Transverse colon (tissue), 4 donors: ENCODE measurements around the gene ALDOC. TPM values are rescaled to one million over a fixed set of nuclear protein-coding genes. Genes with fewer than 3 reads are reported as not detected.

Experiments used
- DNase-seq: peaks from one replicate; pipeline ENCODE4 v3.0.0-alpha.2; 2019
- H3K27ac ChIP-seq, 4 donors: fragments of 200-600 bp; sonication (generic); 2 replicates each; pipeline ENCODE4 v1.5.1; 2016 to 2018; ENCODE audit warnings: inconsistent platforms in 4 of 4
- H3K27me3 ChIP-seq: fragments of 200-600 bp; sonication (generic); 2 replicates; pipeline ENCODE4 v1.5.1; 2017; ENCODE audit warnings: inconsistent platforms
- H3K36me3 ChIP-seq, 4 donors: fragments of 200-600 bp; sonication (generic); 2 replicates each; pipeline ENCODE4 v1.5.1; 2017 to 2019; ENCODE audit warnings: inconsistent platforms in 4 of 4
- H3K4me1 ChIP-seq, 4 donors: fragments of 200-600 bp; sonication (generic); 2 replicates each; pipeline ENCODE4 v1.5.1; 2017 to 2020; ENCODE audit warnings: inconsistent platforms in 4 of 4
- H3K4me3 ChIP-seq, 4 donors: fragments of 200-600 bp; sonication (generic); 1 replicate in 1 of 4; 2 replicates in 3 of 4; pipeline versions ENCODE4 v1.5.1 to v1.6.1; 2017 to 2019; ENCODE audit warnings: inconsistent platforms in 4 of 4
- H3K9me3 ChIP-seq, 2 donors: fragments of 200-600 bp; sonication (generic); 2 replicates each; pipeline ENCODE4 v1.5.1; 2017 to 2019; ENCODE audit warnings: inconsistent platforms in 2 of 2
- CTCF ChIP-seq, 5 experiments: fragments of 200-600 bp in 3 of 5; fragments of 450-650 bp in 2 of 5; sonication (generic) in 3 of 5; IDR thresholded peaks; 1 replicate in 2 of 5; 2 replicates in 3 of 5; pipeline ENCODE4 v1.5.1; 2016 to 2017; ENCODE audit warnings: antibody characterized with exemption in 5 of 5, inconsistent platforms in 3 of 5, mild to moderate bottlenecking in 2 of 5, moderate library complexity in 1 of 5
- EP300 ChIP-seq: sonication (generic); formaldehyde crosslinking; IDR thresholded peaks from one replicate; pipeline ENCODE4 v1.6.1; 2017; ENCODE audit warnings: antibody characterized with exemption, low read depth
- POLR2A ChIP-seq: fragments of 450-650 bp; IDR thresholded peaks from one replicate; pipeline ENCODE4 v1.6.1; 2016; ENCODE audit warnings: antibody characterized with exemption, mild to moderate bottlenecking, moderate library complexity
- POLR2AphosphoS5 ChIP-seq, 3 donors: sonication (generic); formaldehyde crosslinking; IDR thresholded peaks; one replicate each; pipeline ENCODE4 v1.6.1; 2016; ENCODE audit warnings: antibody characterized with exemption in 3 of 3
- WGBS, 2 donors: methylation state at CpG; one replicate each; pipeline ENCODE4 v1.1.5; 2018; ENCODE audit warnings: low coverage in 1 of 2; 5-methylcytosine and 5-hydroxymethylcytosine counted together
- in situ Hi-C, 4 donors: fragments of 200-750 bp; cut with MboI; loops; one replicate each; pipeline versions ENCODE4 v1.15.0 to v1.15.1; 2017; ENCODE audit warnings: low sequenced_read_pairs in 3 of 4, low pct_ligation_motif_present in 1 of 4, low pct_unique_long_range_greater_than_20kb in 1 of 4
- intact Hi-C: fragments of 100-400 bp; cut with DNase I; formaldehyde crosslinking; loops from one replicate; pipeline ENCODE4 v1.15.1; 2023; ENCODE audit warnings: low total_unique reads
- total RNA-seq, 4 donors: library from RNA; depleted of rRNA; stranded (reverse); fragments of >200 nt; gene quantifications; one replicate each; pipeline ENCODE4 v1.1.0, GENCODE V29; 2016

ALDOC gene
- total RNA-seq, 4 donors from 2014 or later, result 3.0 to 46.1 (median 18.7) TPM

GRCh38 chr17:28549236-28550132 lies 27.2 kb downstream of the ALDOC start:
- no peak overlapping the region for H3K27ac ChIP-seq
- H3K4me1 ChIP-seq, result peaks cover 4 to 37% (median 8%) of the 10 kb centered on the region in 4 donors
- TF ChIP-seq POLR2A (no peak), EP300 (no peak), CTCF (IDR thresholded peaks at IDR 0.05) (no peak), POLR2AphosphoS5 (IDR thresholded peaks at IDR 0.05) (no peak)
- no peaks in the 10 kb centered on the region for H3K9me3 ChIP-seq
- intact Hi-C loops (loop anchor here (10.0 kb wide), 1 partner anchor 55 kb away; no protein-coding TSS in a partner anchor), in situ Hi-C loops (no loop called here)
- WGBS, 2 donors, result 58 to 80% methylated on average over 1 to 3 of the region's 3 CpGs
- no peaks in the 10 kb centered on the region for H3K27me3 ChIP-seq
- peaks cover 0 to 14% (median 0%) of the 10 kb centered on the region in 4 donors for H3K36me3 ChIP-seq
- DNase-seq, result no peak
- no peak overlapping the region for H3K4me3 ChIP-seq

DNA sequence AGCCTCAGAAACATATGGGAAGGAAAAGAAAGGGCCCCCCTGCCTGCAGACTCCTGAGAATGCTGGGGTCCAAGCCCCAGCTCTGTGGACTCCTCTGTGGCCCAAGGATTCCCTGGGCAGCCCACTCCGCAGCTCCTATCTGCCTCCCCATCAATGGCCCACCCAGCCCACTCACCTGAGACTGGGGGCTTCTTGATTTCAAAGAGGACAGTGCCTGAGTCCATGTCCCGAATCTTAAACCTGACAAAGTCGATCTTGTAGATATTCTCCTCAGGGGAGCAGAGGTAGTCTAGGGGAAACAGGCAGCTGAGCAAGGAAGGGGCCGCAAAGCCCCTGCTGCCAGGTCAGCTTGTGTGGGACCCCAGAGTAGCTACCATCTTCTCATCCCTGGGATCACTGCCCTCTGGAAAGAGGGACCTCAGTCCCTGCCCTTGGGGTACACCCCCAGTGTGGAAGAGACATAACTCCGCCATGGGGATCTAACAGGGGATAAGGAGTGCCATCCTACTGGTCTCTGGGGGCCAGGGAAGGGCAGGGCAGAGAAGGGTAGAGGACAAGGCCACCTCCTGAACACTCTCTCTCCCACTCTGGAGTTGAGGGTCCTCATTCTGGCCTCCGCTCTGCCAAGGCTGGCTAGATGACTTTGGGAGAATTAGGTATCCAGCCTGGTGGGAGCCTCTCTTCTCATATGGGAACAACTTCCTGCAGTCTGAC lies 28.1 kb downstream of the ALDOC start:
- no peaks in the 10 kb centered on the region for H3K27me3 ChIP-seq
- H3K4me3 ChIP-seq, result no peak overlapping the region
- DNase-seq, result no peak
- peaks cover 0 to 7% (median 0%) of the 10 kb centered on the region in 4 donors for H3K36me3 ChIP-seq
- peaks cover 4 to 37% (median 8%) of the 10 kb centered on the region in 4 donors for H3K4me1 ChIP-seq
- in situ Hi-C loops, result no loop called here
- intact Hi-C loops, result loop anchor here (10.0 kb wide), 1 partner anchor 56 kb away; no protein-coding TSS in a partner anchor
- no peak for TF ChIP-seq POLR2AphosphoS5 (IDR thresholded peaks at IDR 0.05)
- no peak for TF ChIP-seq EP300
- TF ChIP-seq POLR2A, result no peak
- no peak for TF ChIP-seq CTCF (IDR thresholded peaks at IDR 0.05)
- H3K9me3 ChIP-seq, result no peaks in the 10 kb centered on the region
- WGBS, 2 donors, result 84% methylated on average over 6 of the region's 6 CpGs; no CpG with 5 or more reads in 1 of the 2 donors
- no peak overlapping the region for H3K27ac ChIP-seq

- intact Hi-C loops, result loop anchor here (10.0 kb wide), 1 partner anchor 57 kb away; no protein-coding TSS in a partner anchor
- H3K4me1 ChIP-seq, result peaks cover 4 to 35% (median 8%) of the 10 kb centered on the region in 4 donors
- peaks cover 0 to 6% (median 0%) of the 10 kb centered on the region in 4 donors for H3K36me3 ChIP-seq
- H3K9me3 ChIP-seq, result no peaks in the 10 kb centered on the region
- H3K4me3 ChIP-seq, result no peak overlapping the region
- no peaks in the 10 kb centered on the region for H3K27me3 ChIP-seq
- H3K27ac ChIP-seq, result peak overlapping the region in 3 of 4 donors; percentile 6 to 47 (median 27)
- peak; percentile 88 to 93 (median 92) for TF ChIP-seq CTCF (IDR thresholded peaks at IDR 0.05)
- no peak for TF ChIP-seq EP300
- in situ Hi-C loops, result no loop called here
- DNase-seq, result peak; percentile 87
- WGBS, 2 donors, result 71% methylated on average over 25 of the region's 26 CpGs; no CpG with 5 or more reads in 1 of the 2 donors
Observed at GRCh38 chr17:28547623-28548416, 28.9 kb downstream of the ALDOC start.
